Renal cortical epithelial cell (primary cell): ENCODE measurements around the gene TRIM38. TPM values are rescaled to one million over a fixed set of nuclear protein-coding genes. Genes with fewer than 3 reads are reported as not detected.
A peak's percentile ranks its signal among the peaks of the same experiment; 100 is the strongest.
"Not testable (repeated sequence)": the region's sequence is repeated elsewhere in the genome, so short reads cannot be mapped to it uniquely, and the experiment has no call there.

Source experiments
- DNase-seq: peaks from one replicate; pipeline ENCODE4 v3.0.0-alpha.2; 2011; ENCODE audit warnings: low read depth
- total RNA-seq: library from RNA; depleted of rRNA; stranded (reverse); fragments of >200 nt; gene quantifications from 2 replicates; pipeline ENCODE4 v1.2.3, GENCODE V29; 2014

Gene TRIM38
- total RNA-seq, 1 donor from 2014 or later = 28.5 TPM

DNA sequence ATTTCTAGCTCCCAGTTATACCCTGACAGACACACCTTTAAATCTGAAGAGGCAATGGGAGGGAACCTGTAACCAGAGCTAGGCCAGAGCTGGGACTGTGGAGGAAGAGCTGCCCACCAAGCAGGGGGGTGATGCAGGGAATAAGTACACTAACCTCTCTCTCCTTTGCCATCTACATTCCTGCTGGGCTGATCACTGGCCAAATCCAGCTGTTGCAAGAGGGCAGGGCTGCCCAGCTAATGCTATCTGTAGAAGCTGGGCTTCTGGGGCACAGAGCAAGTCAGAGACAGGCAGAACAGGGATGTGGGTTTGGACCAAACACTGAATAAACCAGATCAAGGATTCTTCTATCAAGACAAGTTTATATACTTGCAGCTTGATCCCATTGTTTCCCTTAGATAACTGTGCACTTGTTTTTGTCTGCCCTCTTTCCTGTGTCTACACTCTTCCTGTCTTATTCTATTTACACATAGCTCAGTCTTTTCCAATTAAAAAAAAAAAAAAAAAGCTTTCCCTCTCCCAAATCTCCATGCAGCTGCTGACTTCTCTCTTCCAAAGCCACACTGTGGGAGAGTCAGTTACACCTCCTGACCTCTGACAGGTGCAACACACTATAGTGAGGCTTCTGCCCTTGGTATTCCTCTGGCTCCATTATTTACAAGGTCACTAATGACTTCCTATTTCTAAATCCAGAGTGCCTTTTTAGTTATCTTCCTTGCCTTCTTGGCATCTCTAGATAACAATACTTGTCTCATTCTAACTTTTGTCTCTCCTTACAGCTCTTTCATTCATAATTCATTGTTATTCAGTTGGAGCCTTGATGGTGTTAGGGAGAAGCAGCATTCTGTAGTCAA is 43.7 kb downstream of the TRIM38 start:
- no peak for DNase-seq

DNA sequence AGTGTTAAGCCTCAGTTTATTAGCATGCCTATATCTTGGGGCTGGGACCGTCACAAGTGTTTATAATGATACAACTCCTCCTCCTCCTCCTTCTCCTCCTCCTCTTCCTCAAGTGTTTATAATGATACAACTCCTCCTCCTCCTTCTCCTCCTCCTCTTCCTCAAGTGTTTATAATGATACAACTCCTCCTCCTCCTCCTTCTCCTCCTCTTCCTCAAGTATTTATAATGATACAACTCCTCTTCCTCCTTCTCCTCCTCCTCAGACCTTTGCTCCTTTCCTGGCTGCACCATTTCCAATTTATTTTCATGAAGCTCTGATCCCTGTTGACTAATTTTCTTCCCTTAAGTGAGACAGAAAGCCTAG is 44.3 kb downstream of the TRIM38 start:
- not testable (repeated sequence) for DNase-seq

DNA sequence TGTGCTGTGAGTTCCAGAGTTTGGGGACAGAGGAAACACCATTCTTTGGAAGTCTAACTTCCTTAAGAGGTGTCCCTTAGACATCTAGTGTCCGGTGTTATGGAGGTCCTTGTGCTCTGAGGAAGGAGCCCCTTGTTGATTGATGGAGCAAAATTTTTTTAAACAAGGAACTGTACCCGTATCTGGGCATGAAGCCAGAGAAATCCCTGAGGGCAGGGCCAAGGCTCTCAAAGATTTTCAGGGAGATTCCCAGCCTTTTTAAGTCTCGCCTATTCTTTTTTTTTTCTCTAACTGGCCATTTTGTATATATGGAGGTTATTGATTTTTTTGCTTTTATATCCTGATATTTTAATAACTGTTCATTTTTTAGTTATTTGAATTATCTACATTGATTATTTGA is 45.9 kb downstream of the TRIM38 start:
- DNase-seq = no peak

DNA sequence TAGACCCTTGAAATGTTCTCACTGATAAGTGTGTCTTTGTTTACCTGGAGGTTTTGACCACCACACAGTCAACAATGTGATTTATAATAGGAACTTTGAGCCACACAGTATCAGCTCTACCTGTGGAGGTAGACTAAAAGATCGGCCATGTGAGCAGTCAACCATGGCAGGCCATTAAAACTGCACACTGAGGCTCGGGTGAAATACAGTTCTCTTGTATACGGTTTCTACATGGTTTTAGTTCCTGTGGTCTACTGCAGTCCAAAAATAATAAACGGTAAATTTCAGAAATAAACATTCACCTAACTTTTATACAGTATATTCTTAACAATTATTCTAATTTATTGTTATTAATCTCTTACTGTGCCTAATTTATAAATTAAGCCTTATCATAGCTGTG is 47.2 kb downstream of the TRIM38 start:
- DNase-seq = no peak

DNA sequence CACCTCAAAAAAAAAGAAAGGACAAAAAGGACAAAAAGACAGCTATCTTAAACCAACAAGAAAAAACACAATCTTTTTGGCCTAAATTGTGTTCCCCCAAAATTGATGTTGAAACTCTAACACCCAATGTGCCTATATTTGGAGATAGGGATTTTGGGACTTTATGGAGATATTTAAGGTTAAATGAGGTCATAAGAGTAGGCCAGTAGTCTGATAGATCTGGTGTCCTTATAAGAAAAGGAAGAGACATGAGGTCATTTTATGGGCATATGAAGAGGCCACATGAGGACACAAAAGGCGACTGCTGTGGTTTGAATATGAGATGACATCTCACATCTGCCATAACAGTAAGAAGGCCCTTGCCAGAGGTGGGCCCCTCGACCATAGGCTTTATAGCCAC is 49.5 kb downstream of the TRIM38 start:
- DNase-seq = no peak

- DNase-seq = not testable (repeated sequence)
These were observed 51.8 kb downstream of the TRIM38 start for GRCh38 chr6:26014386-26014785.

DNA sequence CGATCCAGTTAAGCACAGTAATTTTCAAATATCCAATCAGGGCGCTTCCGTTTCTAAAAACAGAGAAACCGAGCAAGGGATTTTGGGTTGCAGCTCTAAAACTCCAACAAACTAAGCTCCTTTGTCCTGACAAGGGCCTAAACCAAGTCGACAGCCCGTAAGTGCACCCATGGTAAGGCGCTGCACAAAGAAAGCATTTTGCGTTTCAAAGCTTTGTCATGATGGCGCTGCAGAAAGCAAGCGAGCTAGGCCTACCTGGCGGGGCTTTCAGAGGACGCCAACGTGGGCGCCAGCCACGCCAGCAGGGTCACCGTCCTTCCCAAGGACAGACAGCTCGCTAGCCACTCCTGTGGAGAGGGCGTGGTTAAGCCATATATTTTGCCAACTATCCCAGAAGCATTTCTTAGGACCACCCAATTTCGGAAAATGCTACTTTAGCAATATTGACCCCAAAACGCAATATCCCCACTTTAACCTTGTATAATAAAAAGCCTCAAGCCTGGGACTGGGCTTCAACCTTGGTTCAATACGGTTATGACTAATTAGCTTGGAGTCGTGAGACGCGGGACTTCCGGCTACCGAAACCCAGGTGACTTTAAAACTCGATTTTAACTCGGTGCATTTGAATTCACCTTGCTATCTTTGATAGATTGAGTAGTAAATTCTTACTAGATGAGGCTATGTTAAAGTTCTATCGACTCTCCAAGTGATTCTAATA is 53.8 kb downstream of the TRIM38 start:
- DNase-seq = no peak

DNA sequence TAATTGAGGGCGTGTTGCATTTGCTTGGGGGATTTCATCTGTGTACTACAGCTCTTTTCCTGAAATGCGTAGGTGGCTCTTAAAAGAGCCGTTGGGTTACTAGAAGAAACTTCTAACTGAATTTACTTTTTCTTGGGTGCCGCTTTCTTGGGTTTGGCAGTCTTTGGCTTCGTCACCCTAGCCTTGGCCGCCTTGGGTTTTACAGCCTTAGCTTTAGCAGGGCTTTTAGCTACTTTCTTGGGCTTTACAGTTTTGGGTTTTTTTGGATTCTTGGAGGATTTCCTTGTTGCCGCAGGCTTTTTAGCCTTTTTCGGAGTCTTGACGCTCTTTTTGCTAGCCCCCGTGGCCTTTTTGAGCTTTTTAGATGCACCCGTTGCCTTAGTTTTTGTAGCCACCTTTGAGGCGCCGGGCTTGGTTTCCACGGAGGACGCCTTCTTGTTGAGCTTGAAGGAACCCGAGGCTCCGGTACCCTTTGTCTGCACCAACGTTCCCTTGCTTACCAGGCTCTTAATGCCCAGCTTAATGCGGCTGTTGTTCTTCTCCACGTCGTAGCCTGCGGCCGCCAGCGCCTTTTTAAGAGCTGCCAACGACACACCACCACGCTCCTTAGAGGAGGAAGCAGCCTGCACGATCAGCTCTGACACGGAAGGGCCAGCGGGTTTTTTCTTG is 54.5 kb downstream of the TRIM38 start:
- DNase-seq = peak; percentile 50

DNA sequence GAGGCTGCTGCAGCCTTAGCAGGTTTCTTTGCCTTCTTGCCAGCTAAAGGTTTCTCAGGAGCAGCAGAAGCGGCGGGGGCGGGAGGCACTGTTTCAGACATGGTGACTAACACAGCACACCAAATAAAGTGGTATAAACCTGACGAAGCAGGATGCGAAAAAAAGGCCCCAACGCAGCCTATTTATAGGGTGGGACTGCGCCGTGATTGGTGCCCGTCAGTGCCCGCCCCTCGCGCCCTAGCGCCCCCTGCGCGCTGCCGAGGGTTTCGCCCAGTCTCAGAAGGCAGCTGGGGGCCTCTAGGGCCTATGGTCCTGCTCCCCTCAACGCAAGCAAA is 55.0 kb downstream of the TRIM38 start:
- DNase-seq = peak; percentile 92

DNA sequence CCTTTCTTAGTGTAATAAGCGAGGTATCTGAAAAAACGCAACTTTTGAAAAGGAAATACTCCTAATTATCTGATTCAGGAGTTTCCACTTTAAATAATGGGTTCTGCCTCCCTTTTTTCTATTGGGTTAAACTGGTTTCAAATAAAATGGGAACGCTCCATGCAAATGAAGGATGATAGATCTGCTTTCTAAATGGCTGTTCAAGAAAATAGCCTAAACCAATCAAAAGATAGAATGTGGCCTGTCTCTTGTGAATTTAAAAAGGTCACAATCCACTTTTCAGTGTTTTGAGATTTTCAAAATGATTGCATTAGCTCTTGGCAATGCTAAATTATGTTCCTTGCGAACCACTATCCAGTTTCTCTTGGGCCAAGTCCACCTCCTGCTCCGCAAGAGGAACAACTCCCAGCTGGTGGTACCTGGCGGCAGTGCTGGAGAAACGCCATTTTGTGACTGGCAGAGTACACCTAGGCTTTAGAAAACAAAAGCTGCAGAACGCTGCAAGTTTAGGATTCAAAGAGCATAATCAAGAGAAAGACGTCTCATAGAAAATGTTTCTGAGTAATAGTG is 56.7 kb downstream of the TRIM38 start:
- no peak for DNase-seq

- no peak for DNase-seq
These were observed 57.3 kb downstream of the TRIM38 start for GRCh38 chr6:26019967-26020328.

GRCh38 chr6:26020329-26021000 is 57.9 kb downstream of the TRIM38 start:
- peak; percentile 93 for DNase-seq

GRCh38 chr6:26021001-26021349 is 58.4 kb downstream of the TRIM38 start:
- peak; percentile 54 for DNase-seq

DNA sequence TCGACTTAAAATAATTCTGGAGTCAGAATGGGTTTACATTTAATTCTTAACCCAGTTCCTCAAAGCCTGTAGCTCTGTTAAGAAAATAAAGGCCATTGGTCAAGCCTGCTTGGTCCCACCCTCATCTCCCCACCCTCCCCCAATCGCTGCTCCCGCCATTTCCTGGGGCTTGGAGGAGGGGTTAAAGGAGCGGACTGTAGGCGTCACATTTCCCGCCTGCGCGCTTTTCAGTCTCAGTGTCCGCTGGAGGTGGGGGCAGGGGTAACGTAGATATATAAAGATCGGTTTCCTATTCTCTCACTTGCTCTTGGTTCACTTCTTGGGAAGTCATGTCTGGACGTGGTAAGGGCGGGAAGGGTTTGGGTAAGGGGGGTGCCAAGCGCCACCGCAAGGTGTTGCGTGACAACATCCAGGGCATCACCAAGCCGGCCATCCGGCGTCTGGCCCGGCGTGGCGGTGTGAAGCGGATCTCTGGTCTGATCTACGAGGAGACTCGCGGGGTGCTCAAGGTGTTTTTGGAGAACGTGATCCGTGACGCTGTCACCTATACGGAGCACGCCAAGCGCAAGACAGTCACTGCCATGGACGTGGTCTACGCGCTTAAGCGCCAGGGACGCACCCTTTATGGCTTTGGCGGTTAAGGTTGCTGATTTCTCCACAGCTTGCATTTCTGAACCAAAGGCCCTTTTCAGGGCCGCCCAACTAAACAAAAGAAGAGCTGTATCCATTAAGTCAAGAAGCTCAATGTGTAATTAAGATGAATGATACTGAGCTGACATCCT is 58.9 kb downstream of the TRIM38 start:
- peak; percentile 92 for DNase-seq

GRCh38 chr6:26022132-26022472 is 59.5 kb downstream of the TRIM38 start:
- peak; percentile 78 for DNase-seq

- DNase-seq = no peak
These were observed 60.1 kb downstream of the TRIM38 start for GRCh38 chr6:26022737-26023136.

GRCh38 chr6:26024651-26025046 is 62.0 kb downstream of the TRIM38 start:
- no peak for DNase-seq

GRCh38 chr6:26025047-26025893 is 62.7 kb downstream of the TRIM38 start:
- DNase-seq = peak; percentile 77

DNA sequence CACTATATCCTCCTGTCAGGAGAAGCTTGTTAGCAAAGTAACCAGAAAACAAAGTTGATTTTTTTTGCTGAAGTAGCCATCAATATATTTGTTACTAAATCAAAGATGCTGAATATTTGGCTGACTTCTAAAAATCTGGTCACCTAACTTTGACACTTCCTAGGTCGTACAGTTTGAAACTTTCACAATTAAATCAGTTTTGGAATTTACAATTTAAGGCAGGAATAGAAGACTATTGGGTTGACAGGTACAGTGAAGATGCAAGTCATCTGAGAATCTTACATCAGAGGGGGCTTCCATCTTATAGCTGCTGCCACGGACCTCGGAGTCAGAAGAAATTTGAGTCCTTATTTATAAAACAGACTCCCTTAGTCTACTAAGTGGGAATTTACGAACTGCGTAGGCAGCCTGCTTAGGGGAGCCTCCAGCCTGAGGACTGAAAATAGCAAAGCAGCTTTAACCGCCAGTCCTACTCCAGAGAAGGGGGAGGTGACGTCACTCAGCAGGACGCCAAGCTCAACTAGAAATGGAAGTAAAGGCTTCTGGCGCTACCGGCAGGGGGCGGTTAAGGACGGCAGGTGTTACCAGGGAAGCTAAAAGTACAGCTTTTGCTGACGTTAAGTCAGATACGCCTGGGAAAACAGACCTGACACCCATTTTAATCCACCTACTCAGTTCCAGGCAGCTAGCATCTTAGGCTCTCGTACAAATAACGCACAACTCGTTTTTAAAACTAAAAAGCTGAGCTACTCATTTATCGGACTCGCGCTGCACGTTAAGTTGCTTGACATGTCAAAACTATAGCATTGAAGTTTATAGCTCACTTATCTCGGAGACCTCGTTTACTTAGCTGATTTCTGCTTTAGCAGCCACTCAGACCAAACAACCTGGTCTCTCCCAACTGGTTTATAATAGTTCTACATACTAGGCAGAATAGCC is 63.6 kb downstream of the TRIM38 start:
- DNase-seq = peak; percentile 95
